ENCODE results near the gene ADRA2B. TPM values are rescaled to one million over a fixed set of nuclear protein-coding genes. Genes with fewer than 3 reads are reported as not detected.

ADRA2B gene
- total RNA-seq, 1 experiment from 2014 or later, result 0.47 TPM

DNA sequence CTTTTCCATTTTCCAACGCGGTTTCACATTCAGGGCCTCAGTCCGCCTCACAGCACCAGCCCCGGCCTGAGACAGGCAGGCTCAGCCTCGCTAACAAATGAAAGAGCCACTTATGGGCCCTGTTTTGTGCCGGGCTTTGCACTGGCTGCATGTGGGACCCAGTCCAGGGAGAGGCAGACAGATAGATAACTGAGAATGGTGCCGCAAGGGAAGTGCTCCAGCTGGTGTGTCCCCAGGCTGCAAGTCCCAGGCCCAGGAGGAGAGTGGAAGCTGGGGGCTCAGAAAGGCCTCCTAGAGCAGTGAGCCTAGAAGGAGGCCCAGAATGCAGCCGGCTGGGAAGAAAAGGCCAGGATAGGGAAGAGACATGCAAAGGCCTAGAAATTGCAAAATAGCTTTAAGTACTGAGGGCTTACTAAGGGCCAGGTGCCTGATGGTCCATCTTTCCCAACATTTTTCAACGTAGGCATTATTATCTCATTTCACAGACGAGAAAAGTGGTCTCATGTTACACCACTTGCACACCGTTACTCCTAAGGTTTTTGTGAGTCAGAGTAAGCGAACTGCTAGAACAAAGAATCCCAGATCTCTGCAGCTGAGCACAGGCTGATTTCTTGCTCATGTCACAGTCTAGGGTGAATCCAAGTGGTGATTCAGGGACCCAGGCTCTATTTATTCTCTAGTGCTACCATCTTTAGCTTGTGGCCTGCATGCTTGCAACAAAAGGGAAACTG, 26.0 kb downstream of the ADRA2B start:
- DNase-seq (ENCODE audit: low read depth, low spot score) (no peak), ATAC-seq (no peak)
- H3K4me1 ChIP-seq (ENCODE audit: control insufficient read depth in 1 of 2, insufficient read depth in 2 of 2, low read length in 2 of 2), result peaks cover 0 to 12% of the 10 kb centered on the region in 2 experiments; a peak in 2 of 4 replicates
- H2AFZ ChIP-seq (ENCODE audit: low read depth, low read length, poor library complexity, severe bottlenecking), result no peak overlapping the region
- intact Hi-C loops (cut with micrococcal nuclease), result no loop called here
- CTCF ChIA-PET, result no interaction called here
- no peaks in the 10 kb centered on the region for H3K9me3 ChIP-seq (ENCODE audit: control insufficient read depth in 1 of 2, insufficient read depth in 1 of 2, low read depth in 1 of 2, low read length in 2 of 2)
- no peaks in the 10 kb centered on the region for H3K36me3 ChIP-seq (ENCODE audit: control insufficient read depth in 1 of 2, insufficient read depth in 2 of 2, low read length in 2 of 2)
- no peaks in the 10 kb centered on the region for H3K9me2 ChIP-seq (ENCODE audit: insufficient read depth)
- no peak overlapping the region for H3K4me2 ChIP-seq (ENCODE audit: low read length)
- RAD21 ChIA-PET (ENCODE audit: low non-redundant PET in 1 of 2, low total read pairs in 2 of 2, uncharacterized antibody in 2 of 2, unreplicated experiment in 2 of 2), result no interaction called here
- H3K27ac ChIP-seq (ENCODE audit: low read depth, low read length), result no peak overlapping the region
- no TSS peak for BruUV-seq (replicated peaks)
- no peaks in the 10 kb centered on the region for H3K79me2 ChIP-seq (ENCODE audit: insufficient read depth, low read length)
- H3K27me3 ChIP-seq (ENCODE audit: insufficient read depth, low read length), result no peaks in the 10 kb centered on the region
- no peak overlapping the region for H3K4me3 ChIP-seq (replicated peaks in 1 of 2; ENCODE audit: low read depth in 1 of 2, low read length in 2 of 2)
- H4K20me1 ChIP-seq (ENCODE audit: insufficient read depth), result no peaks in the 10 kb centered on the region
- POLR2A ChIA-PET, result interaction anchor here (1.0 kb wide), 1 partner anchor 15 kb away, joined by 3 read pairs; no protein-coding TSS in a partner anchor
- TF ChIP-seq ZNF274 (IDR thresholded peaks at IDR 0.05; ENCODE audit: low read depth, low read length) (no peak), EZH2phosphoT487 (IDR thresholded peaks at IDR 0.05; ENCODE audit: borderline replicate concordance) (no peak), POLR2AphosphoS5 (IDR thresholded peaks at IDR 0.05; ENCODE audit: low read depth, low read length) (no peak), SRF (IDR thresholded peaks at IDR 0.05; ENCODE audit: low read depth) (no peak), SIN3A (IDR thresholded peaks at IDR 0.05; ENCODE audit: low read depth) (no peak), POLR2A (IDR thresholded peaks at IDR 0.05; ENCODE audit: borderline replicate concordance, extremely low read depth, insufficient read depth, insufficient read length) (no peak), CEBPB (IDR thresholded peaks at IDR 0.05; ENCODE audit: low read depth) (no peak), FOSL1 (IDR thresholded peaks at IDR 0.05; ENCODE audit: low read depth) (no peak), SP1 (IDR thresholded peaks at IDR 0.05; ENCODE audit: low read depth) (no peak), ZFX (IDR thresholded peaks at IDR 0.05) (no peak)
- TF ChIP-seq, protein P1, sequence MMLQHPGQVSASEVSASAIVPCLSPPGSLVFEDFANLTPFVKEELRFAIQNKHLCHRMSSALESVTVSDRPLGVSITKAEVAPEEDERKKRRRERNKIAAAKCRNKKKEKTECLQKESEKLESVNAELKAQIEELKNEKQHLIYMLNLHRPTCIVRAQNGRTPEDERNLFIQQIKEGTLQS (IDR thresholded peaks at IDR 0.05), result no peak
- H3K9ac ChIP-seq (ENCODE audit: low read length), result no peak overlapping the region

All from HCT116 (cell line).